ENCODE data around the gene MYOZ1.

DNA sequence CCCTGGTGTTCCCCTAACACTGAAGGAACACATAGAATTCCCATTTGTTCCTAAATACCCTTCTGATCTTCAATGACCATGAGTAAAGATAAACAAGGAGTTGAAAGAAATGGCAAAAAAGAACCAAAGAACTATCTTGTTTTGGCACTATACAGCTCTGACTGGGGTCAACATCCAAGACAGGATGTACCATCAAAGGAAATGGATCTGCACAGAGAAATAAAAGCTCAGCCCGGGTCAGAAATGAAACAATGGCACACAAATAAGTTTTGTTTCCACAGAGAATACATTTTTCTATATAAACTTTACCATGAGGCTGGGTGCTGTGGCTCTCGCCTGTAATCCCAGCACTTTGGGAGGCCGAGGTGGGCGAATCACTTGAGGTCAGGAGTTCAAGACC lies 32.2 kb downstream of the MYOZ1 start:
- TF ChIP-seq POLR2AphosphoS5 (IDR thresholded peaks at IDR 0.05; ENCODE audit: low read depth, low read length) (no peak), SIN3A (IDR thresholded peaks at IDR 0.05; ENCODE audit: borderline replicate concordance, insufficient read depth, low read length) (no peak), TAF1 (IDR thresholded peaks at IDR 0.05; ENCODE audit: borderline replicate concordance, insufficient read depth, low read length) (no peak)
- TF ChIP-seq, protein P1, sequence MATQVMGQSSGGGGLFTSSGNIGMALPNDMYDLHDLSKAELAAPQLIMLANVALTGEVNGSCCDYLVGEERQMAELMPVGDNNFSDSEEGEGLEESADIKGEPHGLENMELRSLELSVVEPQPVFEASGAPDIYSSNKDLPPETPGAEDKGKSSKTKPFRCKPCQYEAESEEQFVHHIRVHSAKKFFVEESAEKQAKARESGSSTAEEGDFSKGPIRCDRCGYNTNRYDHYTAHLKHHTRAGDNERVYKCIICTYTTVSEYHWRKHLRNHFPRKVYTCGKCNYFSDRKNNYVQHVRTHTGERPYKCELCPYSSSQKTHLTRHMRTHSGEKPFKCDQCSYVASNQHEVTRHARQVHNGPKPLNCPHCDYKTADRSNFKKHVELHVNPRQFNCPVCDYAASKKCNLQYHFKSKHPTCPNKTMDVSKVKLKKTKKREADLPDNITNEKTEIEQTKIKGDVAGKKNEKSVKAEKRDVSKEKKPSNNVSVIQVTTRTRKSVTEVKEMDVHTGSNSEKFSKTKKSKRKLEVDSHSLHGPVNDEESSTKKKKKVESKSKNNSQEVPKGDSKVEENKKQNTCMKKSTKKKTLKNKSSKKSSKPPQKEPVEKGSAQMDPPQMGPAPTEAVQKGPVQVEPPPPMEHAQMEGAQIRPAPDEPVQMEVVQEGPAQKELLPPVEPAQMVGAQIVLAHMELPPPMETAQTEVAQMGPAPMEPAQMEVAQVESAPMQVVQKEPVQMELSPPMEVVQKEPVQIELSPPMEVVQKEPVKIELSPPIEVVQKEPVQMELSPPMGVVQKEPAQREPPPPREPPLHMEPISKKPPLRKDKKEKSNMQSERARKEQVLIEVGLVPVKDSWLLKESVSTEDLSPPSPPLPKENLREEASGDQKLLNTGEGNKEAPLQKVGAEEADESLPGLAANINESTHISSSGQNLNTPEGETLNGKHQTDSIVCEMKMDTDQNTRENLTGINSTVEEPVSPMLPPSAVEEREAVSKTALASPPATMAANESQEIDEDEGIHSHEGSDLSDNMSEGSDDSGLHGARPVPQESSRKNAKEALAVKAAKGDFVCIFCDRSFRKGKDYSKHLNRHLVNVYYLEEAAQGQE (IDR thresholded peaks at IDR 0.05; ENCODE audit: insufficient read depth in 1 of 2, low read depth in 2 of 2, low read length in 2 of 2), result no peak
